SK-N-SH treated with all-trans-retinoic acid at 6 μM for 48 hours (cell line): Measurements from ENCODE around the gene TENT4B.

Experiments used
- ATAC-seq: fragments of 200-7000 bp; cut with Tn5 transposase; 3 replicates; pipeline ENCODE4 v1.9.1; 2020; ENCODE audit warnings: mild to moderate bottlenecking, moderate library complexity
- ARNTL ChIP-seq: fragments of 450-650 bp; formaldehyde crosslinking; IDR thresholded peaks from 2 replicates; pipeline ENCODE4 v1.5.0; 2020; ENCODE audit warnings: low read depth, mild to moderate bottlenecking, moderate library complexity, borderline replicate concordance
- BACH2 ChIP-seq: fragments of 250-450 bp; sonication (Bioruptor Pico); IDR thresholded peaks from 2 replicates; pipeline ENCODE4 v1.9.0; 2021; ENCODE audit warnings: mild to moderate bottlenecking, borderline replicate concordance
- CREB5 ChIP-seq: fragments of 250-450 bp; sonication (Bioruptor Pico); IDR thresholded peaks from 2 replicates; pipeline ENCODE4 v1.5.1; 2020; ENCODE audit warnings: low read depth, mild to moderate bottlenecking, moderate library complexity
- CSRNP3 ChIP-seq: fragments of 250-450 bp; sonication (Bioruptor Pico); IDR thresholded peaks from 2 replicates; pipeline ENCODE4 v1.5.1; 2021; ENCODE audit warnings: mild to moderate bottlenecking, moderate library complexity
- ESRRG ChIP-seq: fragments of 250-450 bp; sonication (Bioruptor Pico); IDR thresholded peaks from 2 replicates; pipeline ENCODE4 v1.6.1; 2021; ENCODE audit warnings: mild to moderate bottlenecking
- GLIS3 ChIP-seq: fragments of 250-450 bp; sonication (Bioruptor Pico); IDR thresholded peaks from 2 replicates; pipeline ENCODE4 v1.5.0; 2020; ENCODE audit warnings: mild to moderate bottlenecking, moderate library complexity
- ISL1 ChIP-seq: fragments of 250-450 bp; sonication (Bioruptor Pico); IDR thresholded peaks from 2 replicates; pipeline ENCODE4 v2.1.2; 2022; ENCODE audit warnings: mild to moderate bottlenecking, moderate library complexity
- OSR1 ChIP-seq: fragments of 250-450 bp; sonication (Bioruptor Pico); IDR thresholded peaks from 2 replicates; pipeline ENCODE4 v1.8.0; 2022; ENCODE audit warnings: moderate library complexity, mild to moderate bottlenecking, inconsistent platforms
- PATZ1 ChIP-seq: fragments of 250-450 bp; sonication (Bioruptor Pico); IDR thresholded peaks from 2 replicates; pipeline ENCODE4 v1.8.0; 2020; ENCODE audit warnings: mild to moderate bottlenecking, moderate library complexity, borderline replicate concordance
- PPARA ChIP-seq: fragments of 250-450 bp; sonication (Bioruptor Pico); IDR thresholded peaks from 2 replicates; pipeline ENCODE4 v1.5.0; 2020; ENCODE audit warnings: mild to moderate bottlenecking, borderline replicate concordance
- RARB ChIP-seq: fragments of 250-450 bp; sonication (Bioruptor Pico); IDR thresholded peaks from 2 replicates; pipeline ENCODE4 v1.8.0; 2021; ENCODE audit warnings: mild to moderate bottlenecking, moderate library complexity
- SNAI2 ChIP-seq: fragments of 250-450 bp; sonication (Bioruptor Pico); IDR thresholded peaks from 2 replicates; pipeline ENCODE4 v1.5.0; 2020; ENCODE audit warnings: mild to moderate bottlenecking, moderate library complexity
- TCF4 ChIP-seq: fragments of 250-450 bp; sonication (Bioruptor Pico); IDR thresholded peaks from 2 replicates; pipeline ENCODE4 v1.8.0; 2021; ENCODE audit warnings: mild to moderate bottlenecking, moderate library complexity, borderline replicate concordance
- TOX ChIP-seq: fragments of 250-450 bp; sonication (Bioruptor Pico); IDR thresholded peaks from 2 replicates; pipeline ENCODE4 v1.8.0; 2021; ENCODE audit warnings: mild to moderate bottlenecking, moderate library complexity, borderline replicate concordance
- TSHZ2 ChIP-seq: fragments of 250-450 bp; sonication (Bioruptor Pico); IDR thresholded peaks from 2 replicates; pipeline ENCODE4 v1.5.0; 2020; ENCODE audit warnings: mild to moderate bottlenecking, moderate library complexity
- ZC3H10 ChIP-seq: fragments of 250-450 bp; sonication (Bioruptor Pico); IDR thresholded peaks from 2 replicates; pipeline ENCODE4 v1.5.1; 2021; ENCODE audit warnings: mild to moderate bottlenecking, moderate library complexity
- ZFP3 ChIP-seq: fragments of 250-450 bp; sonication (Bioruptor Pico); IDR thresholded peaks from 2 replicates; pipeline ENCODE4 v1.5.0; 2020; ENCODE audit warnings: mild to moderate bottlenecking, moderate library complexity
- ZFP30 ChIP-seq: fragments of 450-650 bp; formaldehyde crosslinking; IDR thresholded peaks from 2 replicates; pipeline ENCODE4 v1.5.0; 2022; ENCODE audit warnings: mild to moderate bottlenecking, moderate library complexity
- ZNF565 ChIP-seq: fragments of 450-650 bp; formaldehyde crosslinking; conservative IDR thresholded peaks from 2 replicates; pipeline ENCODE4 v1.5.0; 2020; ENCODE audit warnings: low read depth, mild to moderate bottlenecking, moderate library complexity
- ZNF70 ChIP-seq: fragments of 450-650 bp; formaldehyde crosslinking; IDR thresholded peaks from 2 replicates; pipeline ENCODE4 v1.5.0; 2020; ENCODE audit warnings: mild to moderate bottlenecking, moderate library complexity

Gene TENT4B

GRCh38 chr16:50254072-50254471 lies 101.0 kb downstream of the TENT4B start:
- ATAC-seq: no peak
- TF ChIP-seq SNAI2: no peak
- TF ChIP-seq RARB (CRISPR knock-in tag): no peak
- no peak for TF ChIP-seq ZNF70 (CRISPR knock-in tag)
- no peak for TF ChIP-seq PPARA (CRISPR knock-in tag)
- no peak for TF ChIP-seq TSHZ2
- no peak for TF ChIP-seq ZC3H10 (CRISPR knock-in tag)
- TF ChIP-seq ISL1: no peak
- TF ChIP-seq ARNTL (CRISPR knock-in tag): no peak
- TF ChIP-seq OSR1 (CRISPR knock-in tag): no peak
- TF ChIP-seq TCF4 (CRISPR knock-in tag): no peak
- TF ChIP-seq ESRRG: no peak
- TF ChIP-seq ZNF565 (CRISPR knock-in tag): no peak
- no peak for TF ChIP-seq ZFP3 (CRISPR knock-in tag)
- no peak for TF ChIP-seq PATZ1

GRCh38 chr16:50255538-50255937 lies 102.4 kb downstream of the TENT4B start:
- no peak for TF ChIP-seq ZC3H10 (CRISPR knock-in tag)
- TF ChIP-seq ZNF70 (CRISPR knock-in tag): no peak

GRCh38 chr16:50256604-50257003 lies 103.5 kb downstream of the TENT4B start:
- no peak for TF ChIP-seq ZNF565 (CRISPR knock-in tag)
- no peak for TF ChIP-seq ESRRG
- TF ChIP-seq ZNF70 (CRISPR knock-in tag): no peak
- no peak for TF ChIP-seq TOX (CRISPR knock-in tag)
- no peak for TF ChIP-seq CREB5 (CRISPR knock-in tag)
- TF ChIP-seq CSRNP3 (CRISPR knock-in tag): no peak
- TF ChIP-seq PPARA (CRISPR knock-in tag): no peak
- no peak for TF ChIP-seq GLIS3 (CRISPR knock-in tag)
- no peak for ATAC-seq

More at GRCh38 chr16:50255538-50255937, 102.4 kb downstream of the TENT4B start:
- no peak for ATAC-seq

- no peak for TF ChIP-seq OSR1 (CRISPR knock-in tag)
- ATAC-seq: no peak
Observed at GRCh38 chr16:50257876-50258275, 104.8 kb downstream of the TENT4B start.

- ATAC-seq: peak; percentile 52
- TF ChIP-seq PPARA (CRISPR knock-in tag): no peak
- no peak for TF ChIP-seq ARNTL (CRISPR knock-in tag)
- no peak for TF ChIP-seq ZC3H10 (CRISPR knock-in tag)
- no peak for TF ChIP-seq BACH2 (CRISPR knock-in tag)
- no peak for TF ChIP-seq ZNF70 (CRISPR knock-in tag)
- TF ChIP-seq CSRNP3 (CRISPR knock-in tag): no peak
- TF ChIP-seq OSR1 (CRISPR knock-in tag): no peak
- no peak for TF ChIP-seq ZFP30 (CRISPR knock-in tag)
Observed at GRCh38 chr16:50259334-50260205, 106.5 kb downstream of the TENT4B start.
